ENCODE results near the gene TSEN54. TPM values are rescaled to one million over a fixed set of nuclear protein-coding genes. Genes with fewer than 3 reads are reported as not detected.

TSEN54 gene
- total RNA-seq, 1 experiment from 2014 or later, result 74.5 TPM

GRCh38 chr17:75514919-75515495 lies 1.3 kb upstream of the TSEN54 start:
- intact Hi-C loops (cut with micrococcal nuclease; ENCODE audit: unreplicated experiment), result loop anchor here (1.0 to 5.0 kb wide), 3 partner anchors 37 to 89 kb away; no protein-coding TSS in a partner anchor
- peak overlapping the region; percentile 93 for H3K4me3 ChIP-seq (ENCODE audit: low read depth, low read length)
- H3K27me3 ChIP-seq (replicated peaks; ENCODE audit: control insufficient read depth, insufficient read depth, low read length), result no peaks in the 10 kb centered on the region
- no peak for TF ChIP-seq CTCF (IDR thresholded peaks at IDR 0.05; ENCODE audit: insufficient read depth in 1 of 2, low read depth in 1 of 2, low read length in 1 of 2, severe bottlenecking in 1 of 2, unreplicated experiment in 1 of 2)
- ChIA-PET CTCF (no interaction called here), POLR2A (no interaction called here)
- no peaks in the 10 kb centered on the region for H3K9me3 ChIP-seq
- Mint-ChIP-seq H3K27ac (ENCODE audit: unreplicated experiment) (no peak overlapping the region), H3K4me3 (ENCODE audit: unreplicated experiment) (peak overlapping the region; percentile 94), H3K36me3 (ENCODE audit: insufficient read depth, unreplicated experiment) (peaks cover 68% of the 10 kb centered on the region), H3K27me3 (ENCODE audit: insufficient read depth, unreplicated experiment) (no peaks in the 10 kb centered on the region), H3K4me1 (ENCODE audit: low read depth, unreplicated experiment) (peaks cover 12% of the 10 kb centered on the region), H3K9me3 (ENCODE audit: unreplicated experiment) (no peaks in the 10 kb centered on the region)
- peaks cover 3% of the 10 kb centered on the region; the same call in 1 of the 2 replicates for H3K36me3 ChIP-seq (ENCODE audit: control insufficient read depth, insufficient read depth, low read length)
- no TSS peak for BruUV-seq (replicated peaks)
- H3K4me1 ChIP-seq, result peaks cover 15% of the 10 kb centered on the region; the same call in 1 of the 2 replicates
- no peak for DNase-seq

- BruUV-seq (replicated peaks), result no TSS peak
- Mint-ChIP-seq H3K27me3 (ENCODE audit: insufficient read depth, unreplicated experiment) (no peaks in the 10 kb centered on the region), H3K27ac (ENCODE audit: unreplicated experiment) (no peak within 1 kb of the TSS), H3K9me3 (ENCODE audit: unreplicated experiment) (no peaks in the 10 kb centered on the region), H3K36me3 (ENCODE audit: insufficient read depth, unreplicated experiment) (peaks cover 65% of the 10 kb centered on the region), H3K4me1 (ENCODE audit: low read depth, unreplicated experiment) (peaks cover 12% of the 10 kb centered on the region), H3K4me3 (ENCODE audit: unreplicated experiment) (peak within 1 kb of the TSS; percentile 94)
- DNase-seq, result peak; percentile 97 to 99
- ChIA-PET POLR2A (interaction anchor here (0.8 to 1.7 kb wide), 7 partner anchors 11 to 254 kb away, joined by 3 to 9 read pairs (median 4); partner anchors contain the start of genes GGA3, GRB2, MRPS7 and SLC25A19), CTCF (interaction anchor here (0.9 to 2.1 kb wide), 15 partner anchors 10 to 801 kb away, joined by 3 to 52 read pairs (median 6); partner anchors contain the start of genes GRB2, LLGL2, MIF4GD and SLC25A19)
- Histone ChIP-seq H3K36me3 (ENCODE audit: control insufficient read depth, insufficient read depth, low read length) (peaks cover 3% of the 10 kb centered on the region; the same call in 1 of the 2 replicates), H3K27me3 (replicated peaks; ENCODE audit: control insufficient read depth, insufficient read depth, low read length) (no peaks in the 10 kb centered on the region), H3K4me3 (ENCODE audit: low read depth, low read length) (peak within 1 kb of the TSS; percentile 93), H3K4me1 (peaks cover 15% of the 10 kb centered on the region; the same call in 1 of the 2 replicates), H3K9me3 (no peaks in the 10 kb centered on the region)
- intact Hi-C loops (cut with micrococcal nuclease; ENCODE audit: unreplicated experiment), result loop anchor here (1.0 to 5.0 kb wide), 4 partner anchors 10 to 89 kb away; partner anchors contain the start of gene LLGL2
- peak; percentile 99 for TF ChIP-seq CTCF (IDR thresholded peaks at IDR 0.05; ENCODE audit: insufficient read depth in 1 of 2, low read depth in 1 of 2, low read length in 1 of 2, severe bottlenecking in 1 of 2, unreplicated experiment in 1 of 2)
These were observed 653 bp upstream of the TSEN54 start, which contains the start of gene CASKIN2 for GRCh38 chr17:75515496-75516254. TSS of gene CASKIN2 (minus strand) at chr17:75515537. CDS start at chr17:75513804, 1,733 bp downstream.

Data from Caco-2 (cell line).